Stimulated activated CD4-positive, alpha-beta T cell treated with anti-CD3 and anti-CD28 coated beads, Interleukin-1b, Interleukin-23, amount 100 ng/mL, for 4 hours (primary cell): Measurements from ENCODE around the gene ZNF451.
"Not testable (repeated sequence)": the region's sequence is repeated elsewhere in the genome, so short reads cannot be mapped to it uniquely, and the experiment has no call there.

Experiments
- DNase-seq, 2 donors: peaks; one replicate each; pipeline ENCODE4 v3.0.0-alpha.2; 2020; ENCODE audit warnings: low read depth in 2 of 2

The ZNF451 gene

DNA sequence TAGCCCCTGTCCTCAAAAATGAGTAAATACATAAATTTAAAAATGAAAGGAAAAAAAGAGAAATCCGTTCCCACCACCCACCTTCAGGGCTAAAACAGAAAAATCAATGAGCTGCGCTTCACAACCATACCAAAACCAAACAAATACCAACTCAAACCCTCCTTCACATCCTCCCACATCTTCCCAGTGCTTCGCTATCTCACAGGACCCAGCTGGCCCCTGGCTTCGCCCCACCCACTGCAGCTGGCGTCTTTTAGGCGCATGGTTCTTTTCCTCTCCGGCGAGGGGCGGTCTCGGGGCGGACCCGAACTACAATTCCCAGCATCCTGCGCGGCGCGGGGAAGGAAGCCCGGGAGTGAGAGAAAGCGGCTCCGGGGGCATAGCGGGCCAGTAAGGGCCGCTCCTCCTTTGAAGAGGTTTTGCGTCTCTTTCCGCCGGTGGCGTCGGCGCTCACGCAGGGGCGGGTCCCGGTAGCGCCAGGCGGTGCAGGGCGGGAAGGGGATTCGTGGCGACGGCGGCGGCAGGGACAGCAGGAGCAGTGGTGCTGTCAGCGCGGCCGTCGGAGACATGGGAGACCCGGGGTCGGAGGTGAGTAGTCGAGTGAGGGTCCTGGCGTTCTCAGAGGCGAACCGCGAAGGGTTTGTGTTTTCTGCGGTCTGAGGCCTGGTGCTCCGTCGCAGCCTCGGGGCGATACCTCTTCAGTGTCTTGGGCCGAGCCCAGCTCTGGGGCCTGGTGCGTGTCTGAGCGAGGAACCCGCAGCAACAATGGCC, at the start of gene ZNF451:
Gene ZNF451, plus strand, starts transcription at position 502 of the 771 bp plus-strand sequence. Its CDS starts 66 bp downstream, at position 568.
- DNase-seq, result peak; percentile 92 to 94

DNA sequence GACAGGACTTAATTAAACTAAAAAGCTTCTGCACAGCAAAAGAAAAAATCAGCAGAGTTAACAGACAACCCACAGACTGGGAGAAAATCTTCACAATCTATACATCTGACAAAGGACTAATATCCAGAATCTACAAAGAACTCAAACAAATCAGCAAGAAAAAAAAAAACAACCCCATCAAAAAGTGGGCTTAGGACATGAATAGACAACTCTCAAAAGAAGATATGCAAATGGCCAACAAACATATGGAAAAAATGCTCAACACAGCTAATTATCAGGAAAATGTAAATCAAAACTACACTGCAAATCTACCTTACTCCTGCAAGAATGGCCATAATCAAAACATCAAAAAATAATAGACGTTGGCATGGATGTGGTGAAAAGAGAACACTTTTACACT, 45.9 kb upstream of the ZNF451 start:
- not testable (repeated sequence) for DNase-seq

- no peak for DNase-seq
Measured at GRCh38 chr6:57044568-57044967, 45.4 kb upstream of the ZNF451 start.

DNA sequence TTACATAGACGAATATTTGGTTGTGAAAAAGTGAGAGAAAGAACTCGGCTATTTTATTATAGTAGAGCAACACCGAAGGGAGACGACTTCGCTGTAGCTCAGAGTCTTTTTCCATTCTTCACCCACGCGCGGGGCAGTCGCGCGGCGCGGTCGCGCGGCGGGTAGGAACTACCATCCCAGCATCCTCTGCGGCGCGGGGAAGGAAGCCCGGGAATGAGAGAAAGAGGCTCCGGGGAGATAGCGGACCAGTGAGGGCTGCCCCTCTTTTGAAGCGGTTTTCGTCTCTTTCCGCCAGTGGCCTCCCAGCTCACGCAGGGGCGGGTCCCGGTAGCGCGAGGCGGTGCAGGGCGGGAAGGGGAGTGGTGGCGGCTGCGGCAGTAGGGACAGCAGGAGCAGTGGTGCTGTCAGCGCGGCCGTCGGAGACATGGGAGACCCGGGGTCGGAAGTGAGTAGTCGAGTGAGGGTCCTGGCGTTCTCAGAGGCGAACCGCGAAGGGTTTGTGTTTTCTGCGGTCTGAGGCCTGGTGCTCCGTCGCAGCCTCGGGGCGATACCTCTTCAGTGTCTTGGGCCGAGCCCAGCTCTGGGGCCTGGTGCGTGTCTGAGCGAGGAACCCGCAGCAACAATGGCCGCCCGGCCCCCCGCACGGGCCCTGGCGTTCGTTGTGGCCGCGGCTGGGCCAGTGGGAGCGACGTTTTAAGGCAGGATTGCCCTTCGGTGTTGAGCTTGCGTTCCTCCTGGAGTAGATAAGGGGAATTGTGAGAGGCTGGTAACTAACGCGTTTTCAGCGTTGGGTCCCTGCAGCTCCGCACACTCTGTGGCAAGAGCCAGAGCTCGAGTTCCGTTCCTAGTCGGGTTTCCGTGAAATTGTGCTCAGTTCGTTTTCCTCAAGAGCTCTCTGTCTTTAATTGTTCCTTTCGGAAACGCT, 43.4 kb upstream of the ZNF451 start, which contains the start of gene KIAA1586:
Gene KIAA1586, plus strand, starts transcription at position 362 of the 925 bp plus-strand sequence. Its CDS starts 63 bp downstream, at position 425.
- peak; percentile 62 to 72 for DNase-seq

GRCh38 chr6:57047257-57047585, 42.8 kb upstream of the ZNF451 start:
- not testable (repeated sequence) for DNase-seq

- not testable (repeated sequence) for DNase-seq
Measured at GRCh38 chr6:57047859-57048258, 42.1 kb upstream of the ZNF451 start.

DNA sequence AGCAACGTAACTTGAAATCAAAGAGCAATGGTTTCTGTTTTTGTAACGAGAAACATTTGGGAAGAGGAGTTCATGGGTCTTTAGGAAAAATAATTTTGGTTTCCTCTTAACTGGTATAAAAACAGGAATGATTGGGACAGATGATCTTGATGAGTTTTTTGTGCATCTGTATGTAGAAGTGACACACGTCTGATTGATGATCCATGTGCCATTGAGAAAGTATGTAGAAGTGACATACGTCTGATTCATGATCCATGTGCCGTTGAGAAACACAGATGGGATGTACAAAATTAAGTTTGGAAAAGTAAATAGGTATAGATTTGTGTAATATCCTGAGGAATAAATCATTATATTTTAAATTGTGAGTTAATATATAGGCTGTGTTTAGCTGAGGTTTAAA, 41.4 kb upstream of the ZNF451 start:
- no peak for DNase-seq

GRCh38 chr6:57063847-57064246, 26.1 kb upstream of the ZNF451 start:
- DNase-seq, result no peak

DNA sequence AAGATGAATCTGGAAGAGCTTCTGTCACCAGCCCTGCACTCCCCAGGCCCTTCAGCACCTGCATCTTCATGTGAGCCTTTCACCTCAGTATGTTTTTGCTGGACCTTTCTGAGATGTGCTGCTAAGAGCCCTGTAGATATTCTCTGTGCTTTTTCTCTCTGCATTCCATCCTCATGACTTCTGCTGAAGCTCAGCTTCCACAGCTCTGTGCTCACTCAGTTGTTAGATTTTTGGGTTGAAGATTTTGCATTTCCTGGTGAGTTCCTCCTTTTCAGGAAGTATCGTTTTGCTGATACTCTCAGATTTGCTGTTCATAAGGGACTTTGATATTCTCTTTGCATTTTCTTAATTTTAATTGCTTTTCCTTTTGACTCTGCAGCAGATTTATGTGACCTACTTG, 25.2 kb upstream of the ZNF451 start:
- no peak for DNase-seq

DNA sequence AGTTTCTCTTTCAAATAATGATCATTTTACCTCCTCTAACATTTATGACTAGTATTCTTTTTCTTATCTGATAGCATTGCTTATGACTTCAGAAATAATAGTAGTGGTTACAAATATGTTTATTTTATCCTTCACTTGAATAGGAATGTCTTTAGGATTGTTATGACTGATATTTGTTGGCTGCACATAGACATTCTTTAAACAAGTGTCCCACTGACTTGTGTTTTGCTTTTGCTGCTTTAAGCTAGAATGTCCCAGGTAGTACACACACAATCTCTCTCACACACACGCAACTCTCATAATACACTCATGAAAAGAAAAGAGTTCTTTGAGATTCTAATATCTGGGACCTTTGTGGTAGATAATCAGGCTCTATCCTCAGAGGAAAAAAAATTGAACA, 21.9 kb upstream of the ZNF451 start:
- no peak for DNase-seq

DNA sequence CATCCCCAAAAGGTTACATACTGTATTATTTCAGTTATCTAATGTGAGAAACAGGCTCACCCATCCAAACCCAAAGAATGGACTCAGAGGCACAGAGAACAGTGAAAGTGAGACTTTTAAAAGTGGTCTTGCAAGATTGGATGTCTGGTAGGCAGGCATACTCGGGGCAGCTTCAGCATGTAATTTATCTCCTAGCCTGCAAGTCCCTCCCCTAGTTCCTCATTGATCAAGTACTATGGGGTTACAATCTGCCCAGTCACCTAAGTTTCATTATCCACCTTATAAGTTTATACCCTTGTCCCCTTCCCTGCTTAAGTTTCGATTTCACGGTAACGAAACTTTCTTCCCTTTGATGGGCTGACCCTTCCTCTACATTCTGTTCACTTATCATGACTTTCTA, 20.8 kb upstream of the ZNF451 start:
- no peak for DNase-seq

DNA sequence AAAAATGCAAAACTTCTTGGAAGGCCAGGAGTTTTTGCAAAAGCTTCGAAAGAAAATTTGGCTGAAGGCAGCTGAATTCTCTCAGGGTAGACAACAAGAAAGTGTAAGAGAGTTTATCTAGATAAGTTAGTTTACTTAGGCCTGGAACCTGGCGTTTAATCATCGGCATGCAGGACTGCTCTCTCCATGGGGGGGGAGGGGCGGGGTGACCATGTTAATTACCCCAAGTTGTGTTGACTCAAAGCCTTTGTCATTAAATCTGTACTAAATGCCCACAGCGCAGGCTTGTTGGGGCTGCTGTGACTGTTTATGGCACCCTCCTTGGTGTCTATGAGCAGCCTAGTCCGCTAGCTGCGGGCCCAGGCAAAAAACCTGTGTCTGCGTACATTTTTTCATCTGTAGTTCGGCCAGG, 20.1 kb upstream of the ZNF451 start:
- no peak for DNase-seq

DNA sequence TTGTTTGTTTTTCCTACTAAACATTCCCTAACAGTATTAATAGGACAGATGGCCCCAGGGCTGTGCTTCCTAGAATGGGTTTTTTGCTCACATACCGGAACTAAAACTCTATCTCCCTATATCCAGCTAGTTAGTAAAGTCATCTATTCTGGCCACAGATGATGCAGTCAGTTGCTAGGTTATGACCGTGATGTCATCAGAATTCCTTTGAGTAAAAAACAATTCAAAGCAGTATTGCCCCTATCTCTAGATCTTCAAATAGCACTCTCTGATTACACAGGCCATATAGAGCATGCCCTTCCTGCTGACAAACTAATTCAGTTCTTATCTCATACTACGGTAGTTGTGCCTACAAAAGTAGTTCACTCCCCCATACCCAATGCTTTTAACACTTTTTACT, 17.9 kb upstream of the ZNF451 start:
- no peak for DNase-seq

- no peak for DNase-seq
Measured at GRCh38 chr6:57074383-57074782, 15.6 kb upstream of the ZNF451 start.

DNA sequence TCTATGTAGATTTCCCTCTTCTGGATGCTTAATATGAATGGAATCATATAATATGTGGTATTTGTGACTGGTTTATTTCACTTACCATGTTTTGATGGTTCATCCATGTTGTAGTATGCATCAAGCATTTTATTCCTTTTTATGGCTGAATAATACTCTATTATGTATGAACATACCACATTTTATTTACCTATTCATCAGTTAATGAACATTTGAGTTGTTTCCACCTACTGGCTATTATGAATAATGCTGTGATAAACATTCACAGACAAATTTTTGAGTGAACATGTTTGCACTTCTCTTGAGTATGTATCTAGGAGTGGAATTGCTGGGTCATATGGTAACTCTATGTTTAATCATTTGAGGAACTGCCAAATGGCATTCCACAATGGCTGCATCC, 14.9 kb upstream of the ZNF451 start:
- DNase-seq, result no peak

DNA sequence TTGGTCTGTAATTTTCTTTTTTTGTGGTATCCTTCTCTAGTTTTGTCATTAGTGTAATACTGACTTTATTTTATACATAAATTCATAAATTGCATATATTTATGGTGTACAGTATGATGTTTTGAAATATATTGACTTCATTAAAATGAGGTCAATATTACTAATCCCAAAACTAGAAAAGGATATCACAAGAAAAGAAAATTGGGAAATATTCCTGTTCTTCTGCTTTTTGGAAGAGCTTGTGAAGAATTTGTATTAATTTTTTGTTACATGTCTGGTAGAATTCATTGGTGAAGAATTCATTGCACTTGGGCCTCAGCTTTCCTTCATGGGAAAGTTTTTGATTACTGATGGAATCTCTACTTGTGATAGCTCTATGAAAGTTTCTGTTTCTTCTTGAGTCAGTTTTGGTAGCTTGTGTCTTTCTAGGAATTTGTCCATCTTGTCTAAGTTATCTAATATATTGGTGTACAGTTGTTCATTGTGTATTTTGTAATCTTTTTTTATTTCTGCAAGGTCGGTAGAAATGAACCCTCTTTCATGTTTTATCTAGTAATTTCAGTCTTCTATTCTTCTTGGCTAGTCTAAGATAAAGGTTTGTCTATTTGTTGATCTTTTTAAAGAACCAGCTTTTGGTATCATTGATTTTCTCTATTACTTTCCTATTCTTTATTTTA, 11.3 kb upstream of the ZNF451 start:
- no peak for DNase-seq

DNA sequence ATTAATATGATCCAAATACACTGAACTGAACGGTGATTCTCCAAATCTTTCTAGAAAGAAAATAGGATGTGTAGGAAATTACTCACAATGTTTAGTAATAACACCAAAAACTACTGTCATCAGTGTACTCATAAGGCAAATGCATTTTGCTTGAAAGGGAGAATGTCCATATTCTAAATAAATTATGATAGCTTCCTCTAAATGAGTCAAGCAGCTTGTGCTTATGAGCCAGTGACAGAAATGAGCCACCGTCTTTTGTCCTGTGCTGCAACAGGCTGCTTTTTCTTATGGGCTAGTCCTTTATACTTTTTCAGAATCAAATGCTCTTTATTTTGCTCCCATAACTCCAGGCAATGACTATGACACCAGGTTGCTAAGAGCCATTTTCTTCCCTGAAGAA, 4.5 kb upstream of the ZNF451 start:
- DNase-seq, result no peak

DNA sequence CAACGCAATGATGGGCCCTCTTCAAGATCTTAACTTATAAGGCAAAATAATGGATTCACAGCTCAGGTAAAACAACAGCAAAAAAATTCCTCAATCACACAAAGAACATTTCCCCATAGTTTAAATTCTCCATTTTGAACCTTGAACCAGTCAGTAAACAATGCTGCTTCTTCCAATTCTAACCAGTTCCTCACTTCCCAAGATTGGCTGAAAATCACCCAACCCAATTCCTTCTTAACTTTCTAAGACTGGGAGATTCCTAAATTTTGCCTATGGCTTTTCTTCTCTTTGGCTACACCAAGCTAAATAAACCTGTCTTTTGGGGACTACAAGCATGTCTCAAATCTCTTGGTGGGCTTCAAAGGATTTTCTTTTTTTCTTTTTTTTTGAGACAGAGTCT, 3.1 kb upstream of the ZNF451 start:
- no peak for DNase-seq

- no peak for DNase-seq
Measured at GRCh38 chr6:57087916-57088315, 2.1 kb upstream of the ZNF451 start.

DNA sequence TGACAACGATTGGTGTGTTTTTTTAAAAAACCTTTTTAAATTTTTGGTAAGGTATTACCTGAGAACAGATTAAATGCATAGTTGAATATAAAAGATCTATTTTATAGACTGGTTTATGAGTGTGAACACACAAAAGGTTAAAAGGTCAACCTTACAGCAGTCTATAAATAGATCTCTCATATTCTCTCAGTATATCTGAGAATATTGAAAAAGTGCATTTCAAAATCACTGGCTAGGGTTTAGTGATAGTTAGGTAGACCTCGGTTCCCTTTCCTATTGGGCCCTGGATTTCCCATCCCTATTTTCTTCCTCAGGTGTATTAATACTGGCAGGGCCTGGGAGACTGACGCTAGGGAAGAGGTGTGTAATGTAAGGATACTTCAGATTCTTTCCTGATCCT, 723 bp upstream of the ZNF451 start:
- no peak for DNase-seq

DNA sequence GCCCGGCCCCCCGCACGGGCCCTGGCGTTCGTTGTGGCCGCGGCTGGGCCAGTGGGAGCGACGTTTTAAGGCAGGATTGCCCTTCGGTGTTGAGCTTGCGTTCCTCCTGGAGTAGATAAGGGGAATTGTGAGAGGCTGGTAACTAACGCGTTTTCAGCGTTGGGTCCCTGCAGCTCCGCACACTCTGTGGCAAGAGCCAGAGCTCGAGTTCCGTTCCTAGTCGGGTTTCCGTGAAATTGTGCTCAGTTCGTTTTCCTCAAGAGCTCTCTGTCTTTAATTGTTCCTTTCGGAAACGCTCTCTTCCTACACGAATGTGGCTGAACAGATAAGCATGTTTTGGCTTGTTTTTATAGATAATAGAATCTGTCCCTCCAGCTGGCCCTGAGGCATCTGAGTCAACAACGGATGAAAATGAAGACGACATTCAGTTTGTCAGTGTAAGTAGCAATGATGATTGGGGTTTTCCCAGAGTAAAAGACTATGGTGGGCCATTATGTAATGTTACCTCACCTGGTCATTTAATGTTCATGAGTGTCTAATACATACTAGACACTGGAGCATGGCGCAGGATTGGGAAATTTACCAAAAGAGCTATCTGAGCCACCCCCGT, 575 bp downstream of the ZNF451 start:
- DNase-seq, result not testable (repeated sequence)

- DNase-seq, result not testable (repeated sequence)
Measured at GRCh38 chr6:57091375-57091774, 1.4 kb downstream of the ZNF451 start.
